Stimulated activated CD4-positive, alpha-beta T cell treated with anti-CD3 and anti-CD28 coated beads, Interleukin-12 subunit alpha, Interleukin-12 subunit beta, amount 100 ng/mL, for 4 hours (primary cell): ENCODE measurements around the gene ZMYND10.

Experiments used
- DNase-seq: peaks from one replicate; pipeline ENCODE4 v3.0.0-alpha.2; 2020

Gene ZMYND10

DNA sequence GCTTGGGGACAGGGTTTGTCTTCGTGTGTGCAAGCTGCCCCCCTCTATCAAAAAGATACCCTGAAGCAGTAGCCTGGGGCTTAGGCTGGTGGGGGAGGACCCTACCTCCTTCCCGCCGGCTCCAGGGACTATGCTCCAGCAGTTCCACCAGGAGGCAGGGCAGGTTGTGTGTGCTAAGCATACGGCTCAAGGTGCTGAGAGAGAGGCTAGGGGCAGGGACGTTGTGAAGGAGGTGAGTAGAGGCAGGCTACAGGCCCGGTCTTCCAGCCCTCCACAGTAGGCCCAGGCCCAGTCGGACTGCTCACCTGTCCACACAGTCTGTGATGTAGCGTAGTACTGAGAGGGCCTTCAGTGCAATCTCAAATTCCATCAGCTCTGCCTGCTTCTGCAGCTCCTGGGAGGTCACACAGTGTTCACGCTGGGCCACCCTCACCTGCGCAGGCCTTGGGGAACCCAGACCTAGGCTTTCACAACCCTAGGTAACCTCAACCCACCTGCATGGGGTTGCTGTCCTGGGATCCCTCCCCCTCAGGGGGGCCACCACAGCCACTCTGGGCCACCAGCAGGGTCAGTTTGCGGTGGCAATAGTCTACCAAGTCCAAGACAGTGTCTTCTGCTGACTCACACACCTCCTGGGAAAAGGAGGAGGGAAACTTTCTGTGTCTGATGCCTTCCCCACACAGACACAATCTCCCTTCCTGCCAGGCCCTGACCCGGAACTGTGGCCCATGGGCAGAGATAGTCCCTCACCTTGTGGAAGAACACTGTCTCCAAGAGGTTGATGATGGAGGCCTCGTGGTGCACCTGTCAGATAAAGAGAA lies 2.5 kb downstream of the ZMYND10 start:
- no peak for DNase-seq

DNA sequence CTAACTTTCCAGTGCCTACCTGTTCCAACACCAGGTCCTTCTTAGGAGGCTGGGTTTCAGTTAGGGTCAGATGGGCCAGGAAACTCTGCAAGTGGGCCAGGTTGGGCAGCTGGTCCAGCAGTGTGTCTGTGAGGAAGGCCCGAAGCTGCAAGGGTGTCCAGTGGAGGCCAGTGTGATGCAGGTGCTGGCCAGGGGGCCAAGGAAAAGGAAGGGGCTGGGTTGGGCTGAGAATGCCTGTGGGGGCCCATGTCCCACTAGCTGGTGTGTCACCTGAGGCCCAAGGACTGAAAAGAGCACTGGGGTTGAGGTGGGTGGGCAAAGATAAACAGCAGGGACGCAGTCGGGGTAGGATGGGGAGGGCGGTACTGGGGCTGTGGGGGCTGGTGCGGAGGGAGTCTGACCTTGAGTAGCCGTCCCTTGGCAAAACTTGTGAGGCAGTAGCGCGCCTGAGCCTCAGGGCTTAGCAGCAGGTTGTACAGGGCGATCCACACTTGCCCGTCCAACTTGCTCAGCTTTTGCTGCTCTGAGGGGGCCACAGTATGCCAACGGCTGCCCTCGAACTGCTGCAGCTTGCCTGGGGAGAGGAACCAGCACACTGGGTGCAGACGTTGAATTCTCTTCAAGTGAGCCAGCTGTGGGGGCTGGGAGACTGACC lies 3.4 kb downstream of the ZMYND10 start:
- DNase-seq: no peak

DNA sequence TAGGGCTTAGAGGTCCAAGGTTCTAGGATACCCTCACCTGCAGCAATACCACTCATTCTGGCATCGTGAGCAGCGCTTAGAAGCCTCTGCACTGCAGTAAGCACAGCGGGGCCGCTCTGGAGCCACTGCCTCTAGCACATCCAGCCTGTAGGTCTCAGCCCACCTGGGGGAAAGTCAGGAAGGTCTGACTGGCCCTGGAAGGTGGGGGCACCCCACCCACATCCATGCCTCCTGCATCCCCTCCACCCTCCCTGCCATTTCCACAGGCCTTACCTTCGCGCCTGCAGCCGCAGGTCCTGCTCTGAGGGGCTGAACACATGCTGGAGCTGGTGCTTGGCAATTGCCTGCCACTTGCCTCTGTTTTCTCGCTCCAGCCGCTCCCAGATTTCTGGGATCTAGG lies 4.0 kb downstream of the ZMYND10 start:
- no peak for DNase-seq

DNA sequence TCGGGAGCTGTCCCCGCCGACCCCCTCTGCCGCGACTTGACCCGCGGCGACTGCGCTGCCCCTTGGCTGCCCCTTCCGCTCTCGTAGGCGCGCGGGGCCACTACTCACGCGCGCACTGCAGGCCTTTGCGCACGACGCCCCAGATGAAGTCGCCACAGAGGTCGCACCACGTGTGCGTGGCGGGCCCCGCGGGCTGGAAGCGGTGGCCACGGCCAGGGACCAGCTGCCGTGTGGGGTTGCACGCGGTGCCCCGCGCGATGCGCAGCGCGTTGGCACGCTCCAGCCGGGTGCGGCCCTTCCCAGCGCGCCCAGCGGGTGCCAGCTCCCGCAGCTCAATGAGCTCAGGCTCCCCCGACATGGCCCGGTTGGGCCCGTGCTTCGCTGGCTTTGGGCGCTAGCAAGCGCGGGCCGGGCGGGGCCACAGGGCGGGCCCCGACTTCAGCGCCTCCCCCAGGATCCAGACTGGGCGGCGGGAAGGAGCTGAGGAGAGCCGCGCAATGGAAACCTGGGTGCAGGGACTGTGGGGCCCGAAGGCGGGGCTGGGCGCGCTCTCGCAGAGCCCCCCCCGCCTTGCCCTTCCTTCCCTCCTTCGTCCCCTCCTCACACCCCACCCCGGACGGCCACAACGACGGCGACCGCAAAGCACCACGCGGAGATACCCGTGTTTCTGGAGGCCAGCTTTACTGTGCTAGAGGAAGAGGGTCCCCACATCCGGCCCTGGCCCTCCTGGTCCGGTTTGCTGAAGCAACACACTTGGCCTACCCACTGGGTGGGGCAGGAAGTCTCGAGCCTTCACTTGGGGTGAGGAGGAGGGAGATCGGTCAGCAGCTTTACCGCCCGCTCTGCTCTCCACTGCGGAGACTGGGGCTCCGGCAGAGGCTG lies 4.8 kb downstream of the ZMYND10 start, which contains the start of gene RASSF1:
TSS of gene RASSF1 (minus strand) at position 389 of the 882 bp plus-strand sequence. CDS start at position 358, 31 bp downstream.
- peak; percentile 64 for DNase-seq

DNA sequence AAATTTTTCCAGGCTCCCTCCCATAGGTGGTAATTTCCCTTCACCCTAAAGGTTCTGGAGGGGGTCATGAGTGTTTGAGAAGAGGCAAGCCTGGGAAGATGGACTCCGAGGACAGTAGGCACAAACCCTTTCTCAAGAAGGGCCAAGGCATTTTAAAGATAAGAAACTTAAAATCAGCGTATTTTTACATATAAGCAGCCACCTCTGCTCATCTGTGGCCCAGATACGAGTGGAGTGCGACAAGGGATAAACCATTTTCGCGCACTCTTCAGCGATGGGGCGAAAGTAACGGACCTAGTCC lies 5.4 kb downstream of the ZMYND10 start:
- DNase-seq: no peak

DNA sequence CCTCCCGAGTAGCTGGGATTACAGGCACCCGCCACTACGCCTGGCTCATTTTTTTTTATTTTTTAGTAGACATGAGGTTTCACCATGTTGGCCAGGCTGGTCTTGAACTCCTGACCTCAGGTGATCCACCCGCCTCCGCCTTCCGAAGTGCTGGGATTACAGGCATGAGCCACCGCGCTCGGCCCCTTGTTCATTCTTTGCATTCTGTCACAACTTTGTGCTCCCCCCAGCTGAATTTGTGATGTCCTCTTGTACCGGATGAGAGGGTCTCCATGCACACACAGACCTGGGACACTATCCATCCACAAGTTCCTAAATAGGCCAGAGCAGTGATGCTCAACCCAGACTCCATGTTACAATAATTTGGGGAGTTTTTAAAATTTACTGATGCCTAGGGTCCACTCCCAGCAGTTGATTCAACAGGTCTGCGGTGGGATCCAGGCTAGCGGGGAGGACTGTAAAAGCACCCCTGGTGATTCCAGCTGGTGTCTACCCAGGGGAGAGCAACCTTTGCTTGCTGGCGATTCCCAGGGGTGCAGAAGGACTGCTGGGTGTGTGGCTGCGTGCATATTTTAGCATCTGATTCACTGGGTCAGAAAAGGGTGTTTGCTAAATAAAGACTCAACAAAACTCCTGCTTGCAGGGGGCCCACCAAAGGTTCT lies 5.9 kb downstream of the ZMYND10 start:
- no peak for DNase-seq

DNA sequence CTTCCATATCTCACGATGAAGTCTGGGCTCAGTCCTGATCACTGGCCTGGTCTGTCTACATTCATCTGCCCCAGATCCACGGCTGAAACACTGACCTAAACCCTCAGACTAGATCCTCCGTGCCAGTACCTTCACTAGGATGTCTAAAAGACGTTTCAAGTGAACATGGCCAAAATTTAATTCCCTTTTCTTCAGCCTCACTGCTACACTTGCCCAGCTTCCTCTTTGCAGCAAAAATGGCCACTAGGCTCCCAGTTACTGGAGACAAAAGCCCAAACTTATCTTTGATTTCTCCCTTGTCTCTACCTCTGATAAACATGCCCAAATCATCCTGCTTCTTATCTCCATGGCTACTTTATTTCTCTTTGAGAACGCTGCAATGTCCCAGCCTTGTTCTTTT lies 6.6 kb downstream of the ZMYND10 start:
- no peak for DNase-seq

DNA sequence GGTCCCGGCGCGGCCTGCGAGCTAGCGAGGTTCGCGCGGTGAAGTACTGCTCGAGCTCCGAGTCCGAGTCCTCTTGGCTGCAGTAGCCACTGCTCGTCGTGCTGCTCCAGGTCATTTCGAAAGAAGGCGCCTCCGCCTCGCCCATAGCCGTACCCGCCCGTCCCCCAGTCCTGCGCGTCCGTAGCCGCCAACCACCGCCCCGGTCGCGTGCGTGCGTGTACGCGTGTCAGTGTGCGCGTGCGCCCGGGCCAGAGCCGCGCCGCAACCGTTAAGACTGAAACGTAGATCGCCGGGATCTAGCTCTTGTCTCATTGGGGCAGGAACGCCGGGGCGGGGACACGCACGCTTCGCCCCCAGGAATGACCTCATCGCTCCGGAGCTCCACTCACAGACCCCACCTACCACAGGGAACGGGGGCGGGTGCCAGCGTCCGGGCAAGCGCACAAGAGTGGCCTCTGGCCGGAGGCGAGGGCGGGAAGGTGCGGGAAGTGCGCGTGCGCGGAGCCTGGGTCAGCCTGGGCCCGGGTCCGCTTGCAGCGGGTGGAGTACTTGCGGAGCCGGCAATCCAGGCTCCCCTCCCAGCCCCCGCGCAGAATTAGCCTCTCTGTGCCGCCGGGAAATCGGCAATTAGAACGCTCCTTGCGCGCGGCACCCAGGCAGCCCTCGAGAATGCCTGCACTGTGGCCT lies 8.2 kb downstream of the ZMYND10 start:
- peak; percentile 93 for DNase-seq

DNA sequence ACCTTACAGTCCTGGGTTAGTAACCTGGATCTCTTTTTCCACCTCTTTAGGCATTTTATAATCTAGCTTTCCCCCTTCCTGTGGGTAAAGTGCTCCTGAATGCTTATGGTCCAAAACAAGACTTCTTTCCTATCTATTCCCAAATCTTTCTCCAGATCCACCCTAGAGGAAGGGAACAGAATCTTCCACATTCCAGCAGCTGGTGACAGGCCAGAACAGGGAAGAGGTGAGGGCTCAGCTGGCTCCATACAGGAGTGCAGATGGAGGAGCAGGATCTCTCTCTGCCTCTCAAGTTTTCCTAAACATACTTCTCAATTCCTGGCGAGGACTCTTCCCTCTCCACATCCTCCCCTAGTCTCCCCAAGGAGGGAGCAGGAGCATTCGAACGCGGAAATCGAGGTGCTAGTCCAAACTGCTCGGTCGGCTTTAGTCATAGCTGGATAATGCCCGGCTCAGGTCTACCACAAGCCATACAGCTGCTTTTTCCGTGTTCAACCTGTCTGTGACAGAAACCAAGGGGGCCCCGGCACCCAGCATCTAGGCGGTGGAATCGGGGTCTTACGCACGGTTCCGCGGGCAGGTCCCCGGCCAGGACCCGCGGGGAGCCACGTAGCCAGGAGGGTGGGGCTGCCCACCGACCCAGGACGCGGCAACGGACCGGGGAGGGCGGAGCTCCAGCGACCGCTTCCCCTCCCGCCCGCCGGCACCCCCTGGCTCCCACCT lies 8.9 kb downstream of the ZMYND10 start:
- DNase-seq: no peak

DNA sequence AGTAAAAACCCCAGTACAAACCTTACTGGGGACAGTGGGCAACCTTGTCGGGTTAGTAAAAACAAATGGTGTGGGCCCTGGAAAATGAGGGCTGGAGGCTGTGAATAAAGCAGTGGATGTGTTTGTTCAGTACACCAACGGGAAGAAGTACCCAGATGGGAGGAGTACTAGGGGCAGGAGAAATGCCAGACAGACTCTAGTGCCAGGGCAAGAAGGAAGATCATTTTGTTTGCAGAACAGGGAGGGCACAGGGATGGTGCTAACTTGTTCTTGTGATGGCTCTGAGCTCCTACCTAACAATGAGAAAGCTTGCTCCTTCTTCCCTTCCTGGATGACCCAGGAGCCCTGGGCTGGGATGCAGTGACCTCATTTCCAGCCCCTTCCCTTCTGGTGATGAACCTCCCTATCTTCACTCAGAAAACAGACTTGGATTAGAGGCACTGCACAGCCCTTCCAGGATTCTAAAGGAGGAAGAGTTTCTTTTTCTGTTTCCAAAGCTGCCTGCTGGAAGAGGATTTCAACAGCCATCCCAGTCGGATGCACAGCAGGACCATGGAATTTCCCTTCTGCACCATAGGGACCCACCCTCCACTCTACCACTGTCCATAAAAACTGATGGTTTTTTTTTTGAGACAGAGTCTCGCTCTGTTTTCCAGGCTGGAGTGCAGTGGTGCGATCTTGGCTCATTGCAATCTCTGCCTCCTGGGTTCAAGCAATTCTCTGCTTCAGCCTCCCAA lies 11.0 kb downstream of the ZMYND10 start:
- DNase-seq: no peak

DNA sequence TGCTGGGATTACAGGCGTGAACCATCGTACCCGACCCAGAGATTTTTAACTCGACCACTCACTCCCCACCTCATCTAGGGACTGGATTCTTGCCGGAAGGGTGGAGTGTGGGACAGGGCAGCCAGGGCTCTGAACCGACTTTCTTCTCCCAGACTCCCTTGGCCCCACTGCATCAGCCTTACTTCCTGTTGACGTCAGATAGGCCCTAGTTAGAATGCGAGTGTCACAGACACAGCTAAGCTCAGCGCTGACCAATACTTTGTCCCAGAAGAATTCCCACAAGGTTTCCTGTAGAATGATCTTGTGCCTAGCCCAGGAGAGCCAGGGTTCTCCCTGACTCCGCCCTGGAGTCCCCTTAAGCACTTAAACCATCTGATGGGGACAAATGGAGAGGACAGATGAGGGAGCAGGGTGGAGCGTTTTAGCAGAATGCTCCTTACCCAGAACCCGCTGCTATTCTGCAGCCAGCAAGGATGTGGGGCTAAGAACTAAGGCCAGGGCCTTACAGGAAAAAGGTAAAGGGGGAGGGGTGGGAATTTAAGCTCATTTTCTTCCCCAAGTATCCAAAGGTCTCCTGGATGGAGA lies 11.7 kb downstream of the ZMYND10 start:
- DNase-seq: no peak

DNA sequence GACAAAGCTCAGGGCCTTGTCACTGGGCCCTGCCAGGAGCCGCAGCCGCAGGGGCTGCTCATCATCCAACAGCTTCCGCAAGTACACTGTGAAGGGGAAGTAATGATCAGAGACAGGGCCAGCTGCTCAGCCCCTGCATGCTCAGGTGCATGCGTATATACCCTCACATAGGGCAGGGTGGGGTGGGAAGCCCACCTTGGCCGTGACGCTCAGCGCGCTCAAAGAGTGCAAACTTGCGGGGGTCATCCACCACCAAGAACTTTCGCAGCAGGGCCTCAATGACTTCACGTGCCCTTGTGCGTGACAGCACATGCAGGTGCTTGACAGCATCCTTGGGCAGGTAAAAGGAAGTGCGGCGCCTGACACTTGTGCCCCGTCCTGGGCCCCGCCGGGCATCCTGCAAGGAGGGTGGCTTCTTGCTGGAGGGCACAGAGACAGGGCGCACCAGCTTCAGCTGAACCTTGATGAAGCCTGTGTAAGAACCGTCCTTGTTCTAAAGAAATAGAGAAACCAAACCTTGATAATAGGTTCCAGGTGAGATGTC lies 14.1 kb downstream of the ZMYND10 start:
- DNase-seq: no peak

DNA sequence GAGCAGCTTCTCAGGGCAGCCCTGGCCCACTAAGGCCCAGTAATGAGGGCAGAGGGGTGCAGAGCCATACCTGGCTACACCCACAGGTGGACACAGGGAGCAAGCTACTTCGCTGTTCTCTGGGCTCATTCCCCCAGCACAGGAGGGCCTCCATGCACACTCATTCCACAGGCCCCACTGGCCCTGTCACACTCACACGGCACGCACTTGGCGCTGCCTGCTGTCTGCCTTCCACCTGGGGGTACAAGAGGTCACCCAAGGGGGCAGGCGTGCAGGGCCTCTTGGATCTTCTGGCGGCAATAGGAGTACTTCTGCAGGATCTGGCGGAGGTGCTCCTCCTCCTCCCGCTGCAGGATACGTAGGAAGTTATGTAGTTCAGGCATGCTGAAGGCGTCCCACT lies 15.2 kb downstream of the ZMYND10 start:
- DNase-seq: no peak

DNA sequence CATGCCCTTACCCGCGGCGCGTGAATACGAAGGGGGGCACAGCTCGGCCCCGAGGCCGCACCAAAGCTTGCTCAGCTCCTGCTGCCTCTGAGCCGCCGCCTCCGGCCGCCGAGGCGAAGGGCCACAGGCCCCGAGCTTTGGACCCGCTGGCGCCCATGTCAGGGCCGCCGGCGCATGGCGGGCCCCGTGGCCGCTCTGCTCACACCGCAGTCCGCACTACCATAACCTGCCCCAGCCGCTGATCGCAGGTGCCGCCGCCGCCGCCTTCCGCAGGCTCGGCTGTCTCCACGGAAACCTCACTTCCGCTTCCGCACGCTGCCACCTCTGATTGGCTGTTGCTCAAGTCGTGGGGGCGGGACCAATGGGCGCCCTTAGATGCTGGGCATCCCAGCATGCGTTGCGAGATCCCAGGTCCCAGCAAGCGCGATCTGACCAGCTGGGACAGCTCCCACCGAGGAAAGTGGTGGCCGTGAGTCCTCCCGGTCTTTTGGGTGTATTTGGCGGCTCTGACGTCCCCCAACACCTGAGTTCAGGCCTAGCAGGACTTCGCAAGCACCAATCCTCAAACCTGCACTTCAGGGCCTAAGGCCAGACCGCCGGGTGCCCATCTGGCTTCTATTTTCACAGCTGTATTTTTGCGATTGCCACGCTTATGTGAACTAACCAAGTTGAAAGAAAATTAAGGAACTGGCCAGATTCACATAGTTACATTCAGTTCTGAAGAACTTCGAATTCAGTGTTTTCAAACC lies 17.4 kb downstream of the ZMYND10 start, which contains the start of gene TUSC2:
TSS of gene TUSC2 (minus strand) at position 281 of the 749 bp plus-strand sequence. CDS start at position 157, 124 bp downstream.
- DNase-seq: peak; percentile 93

DNA sequence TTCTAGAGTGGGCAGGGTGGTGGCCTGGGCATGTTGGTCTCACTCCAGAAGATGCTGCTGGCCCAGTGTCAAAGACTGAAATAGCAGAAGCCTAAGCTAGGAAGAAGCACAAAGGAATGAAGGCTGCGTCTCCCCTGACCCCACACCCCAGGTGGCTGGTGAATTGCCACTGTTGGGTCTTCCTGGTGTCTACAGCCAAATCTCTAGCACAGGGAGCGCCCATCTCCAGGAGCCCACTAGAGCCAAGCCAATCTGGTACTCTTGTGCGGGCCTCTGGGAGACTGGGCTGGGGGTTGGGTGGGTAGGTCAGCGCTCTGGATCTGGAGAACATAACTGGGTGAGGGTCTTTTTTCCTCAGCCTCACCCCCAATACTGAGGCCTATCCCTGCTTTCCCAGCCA lies 18.4 kb downstream of the ZMYND10 start:
- no peak for DNase-seq

DNA sequence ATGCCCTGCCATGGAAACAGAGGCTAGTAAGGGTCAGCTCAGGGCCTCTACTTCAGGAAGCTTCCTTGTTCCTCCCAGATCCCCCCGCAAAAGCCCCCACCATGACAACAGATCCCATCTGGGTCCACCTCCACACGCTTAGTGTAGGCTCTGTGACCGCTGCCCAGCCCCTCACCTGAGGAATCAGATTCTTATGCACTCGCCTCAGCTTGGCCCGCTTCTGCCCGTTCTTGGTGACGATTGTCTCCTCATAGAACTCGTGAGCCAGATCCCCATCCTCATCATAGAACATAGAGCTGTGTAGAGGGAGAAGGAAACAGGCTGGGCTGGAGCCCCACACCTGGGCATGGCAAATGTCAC lies 19.4 kb downstream of the ZMYND10 start:
- DNase-seq: no peak

DNA sequence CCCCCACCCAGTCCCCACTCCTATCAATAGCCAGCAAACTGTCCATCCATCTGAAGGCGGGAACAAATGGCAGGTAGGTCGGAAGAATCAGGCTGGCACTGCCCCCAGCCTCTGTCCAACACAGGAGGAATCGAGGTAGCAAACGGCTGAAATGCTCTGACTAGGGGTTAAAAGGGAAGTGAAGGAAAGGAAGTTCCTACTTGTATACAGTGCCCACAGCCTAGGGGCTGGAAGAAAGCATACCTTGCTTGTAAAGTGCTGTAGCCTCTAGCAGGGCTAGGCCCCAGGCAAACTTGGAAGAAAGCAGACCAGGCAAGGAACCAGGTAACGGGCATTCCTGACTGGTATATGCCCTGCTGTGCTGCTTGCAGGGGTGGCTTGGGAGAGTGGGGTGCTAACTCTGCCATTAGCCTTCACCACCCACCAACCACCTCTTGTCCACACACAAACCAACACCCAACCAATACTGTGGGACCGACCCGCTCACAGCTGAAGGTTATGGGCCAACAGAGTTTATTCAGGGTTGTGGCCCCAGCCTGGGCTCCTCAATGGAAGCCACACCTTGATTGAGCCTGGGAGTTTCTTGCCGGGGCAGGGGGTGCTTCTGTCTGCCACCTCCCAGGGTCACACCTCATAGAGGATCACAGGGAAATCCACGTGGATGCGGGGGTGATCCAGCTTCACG lies 19.9 kb downstream of the ZMYND10 start:
- no peak for DNase-seq

DNA sequence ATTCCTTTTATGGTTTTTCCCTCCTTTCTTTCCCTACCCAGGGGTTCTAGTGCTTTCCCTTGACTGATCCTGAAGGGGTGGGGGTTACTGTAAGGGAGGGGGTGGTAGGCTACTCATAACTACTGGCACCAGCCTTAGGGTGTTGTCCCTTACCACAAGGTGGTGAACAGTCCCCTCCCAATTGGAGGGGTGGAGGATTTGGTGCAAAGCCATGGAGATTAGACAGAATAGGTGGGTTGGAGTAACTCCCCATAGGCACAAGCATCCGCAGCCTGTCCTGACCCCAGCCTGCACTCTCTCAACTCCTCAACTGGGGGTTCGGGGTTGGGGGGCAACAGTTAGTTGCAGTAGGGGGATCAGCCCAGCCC lies 20.4 kb downstream of the ZMYND10 start:
- DNase-seq: no peak
